Measurements from ENCODE around the gene KCNIP4. TPM values are rescaled to one million over a fixed set of nuclear protein-coding genes. Genes with fewer than 3 reads are reported as not detected.

Gene KCNIP4
- total and polyA plus RNA-seq, 2 experiments from 2014 or later, result 0.65 TPM; not detected in 1

- H3K4me3 ChIP-seq, result no peak overlapping the region
- no peaks in the 10 kb centered on the region for H3K36me3 ChIP-seq (ENCODE audit: low read depth)
- TF ChIP-seq EZH2 (IDR thresholded peaks at IDR 0.05; ENCODE audit: insufficient read depth, poor library complexity, severe bottlenecking) (no peak), EZH2phosphoT487 (IDR thresholded peaks at IDR 0.05; ENCODE audit: insufficient read depth, low read depth) (no peak)
- no peaks in the 10 kb centered on the region for H3K9me3 ChIP-seq (ENCODE audit: low read depth)
- in situ Hi-C loops (cut with MboI), result loop anchor here (10.0 kb wide), 1 partner anchor 257 kb away; no protein-coding TSS in a partner anchor
- DNase-seq, result peak; percentile 40
- H4K20me1 ChIP-seq (ENCODE audit: insufficient read depth), result no peaks in the 10 kb centered on the region
- H3F3A ChIP-seq (ENCODE audit: insufficient read depth), result no peaks in the 10 kb centered on the region
- H2AFZ ChIP-seq, result no peak overlapping the region
- no peaks in the 10 kb centered on the region for H3K9me2 ChIP-seq (ENCODE audit: insufficient read depth)
- no peak overlapping the region for H3K27ac ChIP-seq
- H3K4me1 ChIP-seq (ENCODE audit: insufficient read depth), result no peaks in the 10 kb centered on the region
- H3K79me2 ChIP-seq (ENCODE audit: insufficient read depth), result no peaks in the 10 kb centered on the region
- H3K4me2 ChIP-seq (ENCODE audit: unreplicated experiment), result no peak overlapping the region
- H3K27me3 ChIP-seq (replicated peaks; ENCODE audit: insufficient read depth), result peaks cover 30% of the 10 kb centered on the region
- 58 to 61% methylated on average over 4 of the region's 4 CpGs for WGBS, 2 experiments (ENCODE audit: low coverage in 1 of 2, low lambda C conversion rate in 2 of 2, missing lambda C conversion rate in 2 of 2)
- H3K9ac ChIP-seq, result no peak overlapping the region
Measured at GRCh38 chr4:21507439-21507838, 441.1 kb downstream of the KCNIP4 start.

GRCh38 chr4:21490682-21491081 is 457.9 kb downstream of the KCNIP4 start:
- Histone ChIP-seq H3K36me3 (ENCODE audit: low read depth) (no peaks in the 10 kb centered on the region), H3K27me3 (replicated peaks; ENCODE audit: insufficient read depth) (no peaks in the 10 kb centered on the region), H3K27ac (no peak overlapping the region), H3K9me2 (ENCODE audit: insufficient read depth) (no peaks in the 10 kb centered on the region), H3F3A (ENCODE audit: insufficient read depth) (no peaks in the 10 kb centered on the region), H3K4me2 (ENCODE audit: unreplicated experiment) (no peak overlapping the region), H3K9me3 (ENCODE audit: low read depth) (no peaks in the 10 kb centered on the region), H3K79me2 (ENCODE audit: insufficient read depth) (no peaks in the 10 kb centered on the region), H2AFZ (no peak overlapping the region), H3K4me1 (ENCODE audit: insufficient read depth) (no peaks in the 10 kb centered on the region), H3K9ac (no peak overlapping the region), H4K20me1 (ENCODE audit: insufficient read depth) (no peaks in the 10 kb centered on the region), H3K4me3 (no peak overlapping the region)
- WGBS, 2 experiments (ENCODE audit: low coverage in 1 of 2, low lambda C conversion rate in 2 of 2, missing lambda C conversion rate in 2 of 2), result 7 to 8% methylated on average over 1 of the region's 1 CpG
- DNase-seq, result no peak
- in situ Hi-C loops (cut with MboI), result no loop called here
- TF ChIP-seq EZH2 (IDR thresholded peaks at IDR 0.05; ENCODE audit: insufficient read depth, poor library complexity, severe bottlenecking) (no peak), EZH2phosphoT487 (IDR thresholded peaks at IDR 0.05; ENCODE audit: insufficient read depth, low read depth) (no peak)

GRCh38 chr4:21476757-21477156 is 471.8 kb downstream of the KCNIP4 start:
- TF ChIP-seq EZH2phosphoT487 (IDR thresholded peaks at IDR 0.05; ENCODE audit: insufficient read depth, low read depth) (no peak), EZH2 (IDR thresholded peaks at IDR 0.05; ENCODE audit: insufficient read depth, poor library complexity, severe bottlenecking) (no peak)
- Histone ChIP-seq H3K4me3 (no peak overlapping the region), H3K9ac (no peak overlapping the region), H3F3A (ENCODE audit: insufficient read depth) (no peaks in the 10 kb centered on the region), H3K36me3 (ENCODE audit: low read depth) (no peaks in the 10 kb centered on the region), H2AFZ (no peak overlapping the region), H4K20me1 (ENCODE audit: insufficient read depth) (no peaks in the 10 kb centered on the region), H3K27me3 (replicated peaks; ENCODE audit: insufficient read depth) (peaks cover 12% of the 10 kb centered on the region; the same call in 1 of the 2 replicates), H3K9me2 (ENCODE audit: insufficient read depth) (no peaks in the 10 kb centered on the region), H3K27ac (no peak overlapping the region), H3K79me2 (ENCODE audit: insufficient read depth) (no peaks in the 10 kb centered on the region), H3K9me3 (ENCODE audit: low read depth) (no peaks in the 10 kb centered on the region), H3K4me2 (ENCODE audit: unreplicated experiment) (no peak overlapping the region), H3K4me1 (ENCODE audit: insufficient read depth) (no peaks in the 10 kb centered on the region)
- DNase-seq, result peak; percentile 19
- WGBS, 2 experiments (ENCODE audit: low coverage in 1 of 2, low lambda C conversion rate in 2 of 2, missing lambda C conversion rate in 2 of 2), result 2 to 3% methylated on average over 3 of the region's 3 CpGs
- in situ Hi-C loops (cut with MboI), result no loop called here

DNA sequence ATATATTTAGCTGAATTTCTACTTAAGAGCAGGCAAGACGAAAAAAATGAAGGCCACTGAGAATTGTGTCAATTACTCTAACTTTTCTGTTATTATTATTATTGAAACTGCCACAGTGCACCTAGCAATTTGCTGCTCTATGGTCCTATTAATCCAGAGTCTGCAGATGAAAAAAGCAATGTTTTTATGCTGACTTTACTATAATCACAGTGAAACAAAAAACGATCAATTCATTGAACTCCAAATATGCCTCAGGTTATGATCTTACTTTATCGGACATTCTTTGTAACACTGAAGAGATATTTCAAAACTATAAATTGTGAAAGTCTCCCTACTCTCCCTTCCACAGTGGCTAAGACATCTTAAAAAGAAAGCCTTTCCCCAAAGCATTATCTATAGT is 474.4 kb downstream of the KCNIP4 start:
- Histone ChIP-seq H3F3A (ENCODE audit: insufficient read depth) (no peaks in the 10 kb centered on the region; the same call in 1 of the 2 replicates), H3K27me3 (replicated peaks; ENCODE audit: insufficient read depth) (peaks cover 21% of the 10 kb centered on the region), H3K9ac (no peak overlapping the region), H3K4me2 (ENCODE audit: unreplicated experiment) (no peak overlapping the region), H2AFZ (no peak overlapping the region), H3K4me1 (ENCODE audit: insufficient read depth) (no peaks in the 10 kb centered on the region), H4K20me1 (ENCODE audit: insufficient read depth) (no peaks in the 10 kb centered on the region), H3K9me2 (ENCODE audit: insufficient read depth) (no peaks in the 10 kb centered on the region), H3K4me3 (no peak overlapping the region), H3K9me3 (ENCODE audit: low read depth) (no peaks in the 10 kb centered on the region), H3K27ac (no peak overlapping the region), H3K36me3 (ENCODE audit: low read depth) (no peaks in the 10 kb centered on the region), H3K79me2 (ENCODE audit: insufficient read depth) (no peaks in the 10 kb centered on the region)
- no peak for DNase-seq
- in situ Hi-C loops (cut with MboI), result loop anchor here (25.0 kb wide), 1 partner anchor 687 kb away; no protein-coding TSS in a partner anchor
- TF ChIP-seq EZH2 (IDR thresholded peaks at IDR 0.05; ENCODE audit: insufficient read depth, poor library complexity, severe bottlenecking) (no peak), EZH2phosphoT487 (IDR thresholded peaks at IDR 0.05; ENCODE audit: insufficient read depth, low read depth) (no peak)
- WGBS, 2 experiments (ENCODE audit: low coverage in 1 of 2, low lambda C conversion rate in 2 of 2, missing lambda C conversion rate in 2 of 2), result 26 to 40% methylated on average over 3 of the region's 3 CpGs

Data from GM23248 (cell line).